ENCODE data around the gene PSMG1.
"Not testable (repeated sequence)": the region's sequence is repeated elsewhere in the genome, so short reads cannot be mapped to it uniquely, and the experiment has no call there.

PSMG1 gene

GRCh38 chr21:39187141-39187540, 3.9 kb upstream of the PSMG1 start:
- no peak for DNase-seq

DNA sequence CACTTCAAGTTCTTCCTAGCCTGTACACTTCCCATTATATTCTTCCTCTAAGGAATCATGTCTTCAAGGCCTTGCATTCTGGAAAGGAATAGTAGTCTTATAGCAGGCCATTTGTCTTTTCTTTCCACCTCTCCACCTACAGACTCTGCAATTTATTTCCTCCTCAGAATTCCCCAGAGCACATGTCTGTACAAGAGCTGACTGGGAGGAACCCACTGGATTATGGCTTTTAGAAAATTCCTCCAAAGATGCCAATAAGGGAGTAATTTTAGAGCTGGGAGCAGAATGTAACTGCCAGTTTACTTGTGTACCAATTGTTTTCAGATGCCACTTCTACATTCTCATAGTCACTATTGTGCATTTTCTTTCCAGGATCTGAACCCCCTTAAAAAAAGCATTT, 3.4 kb upstream of the PSMG1 start:
- no peak for DNase-seq

GRCh38 chr21:39185157-39185556, 1.9 kb upstream of the PSMG1 start:
- DNase-seq: no peak

DNA sequence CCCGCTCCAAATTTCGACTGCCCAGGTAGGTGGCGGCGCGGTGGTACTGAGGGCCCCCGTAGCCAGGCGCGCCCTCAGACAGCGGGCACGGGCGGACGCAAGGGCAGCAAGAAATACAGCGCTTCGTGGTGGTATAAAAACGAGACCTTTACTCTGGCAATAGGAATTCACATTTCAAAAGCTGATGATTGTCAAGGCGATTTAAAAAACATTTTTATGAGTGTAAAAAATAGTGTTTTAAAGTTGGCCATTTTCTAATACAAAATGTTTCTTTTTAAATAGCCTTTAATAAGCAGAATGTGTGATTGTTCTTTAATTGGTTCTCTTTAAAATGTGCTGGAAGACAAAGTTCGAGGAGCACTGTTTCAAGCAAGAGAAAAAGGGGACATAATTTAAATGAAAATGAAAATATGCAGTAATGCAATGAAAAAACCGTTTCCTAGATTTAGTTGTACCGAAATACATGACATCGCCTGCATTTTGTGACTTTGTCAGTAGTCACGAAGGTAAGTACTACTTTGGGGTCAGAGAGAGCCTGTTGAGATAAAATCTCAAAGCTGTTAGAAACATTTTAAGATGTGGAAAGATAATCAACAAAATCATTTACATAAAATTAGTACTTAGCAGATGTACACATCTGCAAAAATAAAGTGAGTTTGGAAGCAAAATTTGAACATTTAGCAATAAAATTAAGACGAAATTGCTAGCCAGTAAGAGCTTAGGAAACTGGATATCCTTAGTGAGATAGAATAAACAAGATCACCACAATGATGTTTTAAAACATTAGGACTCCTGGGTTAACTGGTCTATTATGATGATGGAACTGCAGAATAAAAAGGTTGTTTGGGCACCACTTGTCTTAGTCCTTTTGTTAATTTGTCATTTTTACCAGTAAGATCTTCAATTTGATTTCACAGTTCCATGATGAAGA, 1.1 kb upstream of the PSMG1 start:
- peak; percentile 58 for DNase-seq

- DNase-seq: peak; percentile 50
Observed at GRCh38 chr21:39182484-39183271, 573 bp downstream of the PSMG1 start.

DNA sequence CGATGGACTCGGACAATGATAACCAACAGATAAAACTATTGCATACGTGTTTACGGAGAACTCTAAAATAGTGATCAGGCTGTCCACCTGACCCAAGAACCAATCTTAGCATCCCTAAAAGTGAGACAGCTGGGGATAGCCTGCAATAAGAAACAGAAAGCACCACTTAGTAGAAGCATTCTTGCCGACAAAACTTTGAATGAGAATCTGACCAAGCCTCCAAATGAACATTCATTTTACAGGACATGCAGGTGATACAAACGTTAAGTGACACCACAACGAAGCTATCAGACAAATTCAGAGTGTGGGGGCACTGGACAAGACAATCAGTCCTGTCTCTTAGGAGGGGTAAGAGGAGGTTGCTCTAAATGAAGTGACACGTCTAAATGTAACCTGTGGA, 1.2 kb downstream of the PSMG1 start:
- DNase-seq: peak; percentile 30

- DNase-seq: no peak
Observed at GRCh38 chr21:39181205-39181818, 1.9 kb downstream of the PSMG1 start.

DNA sequence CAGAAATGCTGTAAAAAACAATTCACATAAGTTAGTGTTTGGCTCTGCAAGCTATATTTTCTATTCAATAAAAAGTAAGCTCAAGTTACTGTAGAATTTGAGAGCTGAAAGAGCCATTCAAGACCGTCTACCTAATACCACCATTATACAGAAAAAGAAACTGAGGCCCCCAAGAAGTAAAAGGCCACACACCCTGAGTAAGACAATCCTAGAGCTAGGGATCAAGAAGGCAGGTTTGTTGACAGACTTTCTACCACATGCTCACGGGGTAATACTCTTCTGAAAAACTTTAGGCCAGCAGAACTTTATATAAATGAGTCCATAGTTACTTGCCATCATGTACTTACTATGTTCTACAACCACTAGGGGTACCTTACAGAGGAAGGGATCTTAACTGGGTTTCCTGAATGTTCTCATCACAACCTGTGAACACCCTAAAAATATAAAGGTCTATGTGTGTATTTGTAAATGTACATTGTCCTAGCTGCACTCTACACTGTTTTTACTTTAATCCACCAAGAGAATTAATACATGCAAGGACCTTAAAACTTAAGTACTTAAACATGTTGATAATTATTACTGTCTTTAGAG, 2.7 kb downstream of the PSMG1 start:
- peak; percentile 72 for DNase-seq

DNA sequence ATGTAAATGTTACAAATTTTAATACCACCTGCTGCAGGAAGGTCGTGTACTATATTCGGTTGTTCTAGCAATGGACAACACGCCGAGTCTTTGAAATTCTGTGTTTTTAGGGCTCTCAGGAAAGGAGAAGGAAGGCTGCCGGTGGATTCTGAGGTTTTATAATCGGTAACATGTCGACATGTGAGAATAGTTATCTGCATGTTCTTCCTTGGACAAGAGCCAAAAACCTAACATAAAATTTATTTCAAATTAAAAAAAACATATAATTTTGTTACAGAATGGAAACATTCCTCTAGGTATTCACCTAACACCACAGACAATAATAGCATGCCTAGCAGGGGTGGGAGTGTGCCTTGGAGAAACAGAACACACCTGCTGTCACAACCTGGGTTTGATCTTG, 4.8 kb downstream of the PSMG1 start:
- DNase-seq: peak; percentile 59

DNA sequence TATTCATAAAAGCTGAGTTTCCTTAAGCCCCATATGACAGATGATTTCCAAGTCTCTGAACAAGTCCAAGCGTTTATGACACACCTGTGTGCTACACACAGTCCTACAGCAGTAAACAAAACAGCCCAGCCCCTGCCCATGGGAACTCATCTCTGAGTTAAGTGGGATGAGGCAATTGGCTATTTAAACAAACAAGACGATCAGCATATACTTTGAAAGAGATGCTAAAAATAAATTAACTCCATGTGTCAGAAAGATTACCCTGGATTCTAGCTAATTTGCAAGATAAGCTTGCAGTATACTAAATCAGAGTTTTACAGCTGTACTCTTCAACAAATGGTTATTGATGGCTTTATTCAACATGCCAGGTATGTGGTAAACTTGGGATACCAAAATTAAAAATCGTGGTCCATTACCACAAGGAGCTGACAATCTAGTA, 7.0 kb downstream of the PSMG1 start:
- DNase-seq: no peak

DNA sequence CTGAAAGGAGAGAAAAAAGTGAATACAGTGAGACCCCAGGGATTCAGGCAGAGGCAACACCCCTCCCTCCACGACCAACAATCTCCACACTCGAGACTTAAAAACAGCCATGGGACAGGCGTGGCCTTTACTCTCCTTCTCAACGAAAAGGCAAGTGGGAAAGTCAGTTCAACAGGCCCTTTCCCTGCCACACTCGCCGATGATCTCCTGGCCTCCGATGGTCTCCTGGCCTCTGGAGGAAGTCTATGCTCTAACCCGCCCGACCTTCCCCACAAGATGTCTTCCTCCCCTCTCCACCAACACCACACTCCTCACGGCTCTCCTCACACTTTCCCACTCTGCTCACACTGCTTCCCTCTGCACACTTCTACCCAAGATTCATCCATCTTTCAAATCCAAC, 7.6 kb downstream of the PSMG1 start:
- no peak for DNase-seq

GRCh38 chr21:39175154-39175553, 8.1 kb downstream of the PSMG1 start:
- DNase-seq: peak; percentile 62

GRCh38 chr21:39173716-39174680, 9.3 kb downstream of the PSMG1 start:
- peak; percentile 65 for DNase-seq

GRCh38 chr21:39169906-39170305, 13.3 kb downstream of the PSMG1 start:
- DNase-seq: no peak

DNA sequence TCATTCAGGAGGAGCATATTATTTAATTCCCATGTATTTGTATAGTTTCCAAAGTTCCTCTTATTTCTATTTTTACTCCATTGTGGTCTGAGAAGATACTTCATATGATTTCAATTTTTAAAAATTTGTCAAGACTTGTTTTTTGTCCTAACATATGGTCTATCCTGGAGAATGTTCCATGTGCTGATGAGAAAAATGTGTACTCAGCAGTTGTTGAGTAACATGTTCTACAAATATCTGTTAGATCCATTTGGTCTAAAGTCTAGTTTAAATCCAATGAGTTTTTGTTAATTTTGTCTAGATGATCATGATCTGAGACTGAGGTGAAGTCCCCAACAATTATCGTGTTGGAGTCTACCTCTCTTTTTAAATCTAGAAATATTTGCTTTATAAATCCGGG, 14.5 kb downstream of the PSMG1 start:
- no peak for DNase-seq

DNA sequence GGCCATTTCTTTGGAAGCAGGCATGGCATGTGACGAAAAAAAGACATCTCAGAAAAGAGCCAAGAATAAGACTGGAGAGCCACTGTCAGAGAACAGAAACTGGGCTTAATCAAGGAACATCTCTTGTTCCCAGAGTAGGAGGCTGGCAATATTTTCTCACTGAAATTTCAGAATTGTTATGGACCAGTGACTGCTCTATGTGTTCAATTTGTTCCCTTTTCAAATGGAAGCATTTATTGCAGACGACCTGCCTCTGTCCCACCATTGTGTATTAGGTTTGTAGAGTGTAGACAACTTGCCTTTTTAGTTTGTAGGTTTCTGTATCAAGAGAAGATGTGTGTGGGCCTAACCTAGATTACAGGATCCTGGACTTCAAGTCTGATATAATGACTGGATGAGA, 18.7 kb downstream of the PSMG1 start:
- no peak for DNase-seq

GRCh38 chr21:39161064-39161463, 22.2 kb downstream of the PSMG1 start:
- no peak for DNase-seq

GRCh38 chr21:39159342-39160063, 23.7 kb downstream of the PSMG1 start:
- no peak for DNase-seq

DNA sequence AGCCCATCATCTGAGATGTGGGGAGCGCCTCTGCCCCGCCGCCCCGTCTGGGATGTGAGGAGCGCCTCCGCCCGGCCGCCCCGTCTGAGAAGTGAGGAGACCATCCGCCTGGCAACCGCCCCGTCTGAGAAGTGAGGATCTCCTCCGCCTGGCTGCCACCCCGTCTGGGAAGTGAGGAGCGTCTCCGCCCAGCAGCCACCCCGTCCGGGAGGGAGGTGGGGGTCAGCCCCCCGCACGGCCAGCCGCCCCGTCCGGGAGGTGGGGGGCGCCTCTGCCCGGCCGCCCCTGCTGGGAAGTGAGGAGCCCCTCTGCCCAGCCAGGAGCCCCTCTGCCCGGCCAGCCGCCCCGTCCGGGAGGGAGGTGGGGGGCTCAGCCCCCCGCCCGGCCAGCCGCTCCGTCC, 26.0 kb downstream of the PSMG1 start:
- not testable (repeated sequence) for DNase-seq

GRCh38 chr21:39156024-39156423, 27.2 kb downstream of the PSMG1 start:
- no peak for DNase-seq

- DNase-seq: no peak
Observed at GRCh38 chr21:39155578-39155977, 27.7 kb downstream of the PSMG1 start.
